ENCODE measurements around the gene CRLF1.
A peak's percentile ranks its signal among the peaks of the same experiment; 100 is the strongest.

The CRLF1 gene

GRCh38 chr19:18577365-18577914 lies 29.2 kb downstream of the CRLF1 start:
- no peak overlapping the region for H3K23ac ChIP-seq (ENCODE audit: low read length)
- H3K27me3 ChIP-seq (ENCODE audit: insufficient read depth, low read length, poor library complexity) = no peaks in the 10 kb centered on the region
- no peak overlapping the region for H3K27ac ChIP-seq (ENCODE audit: low read depth, low read length)
- no peak overlapping the region for H4K8ac ChIP-seq (ENCODE audit: low read depth, low read length)
- H2BK120ac ChIP-seq (ENCODE audit: low read depth, low read length) = no peak overlapping the region
- H3K9ac ChIP-seq (ENCODE audit: low read length) = no peak overlapping the region
- H3K4ac ChIP-seq (ENCODE audit: low read depth, low read length) = no peak overlapping the region
- H3K56ac ChIP-seq (ENCODE audit: low read length) = no peak overlapping the region
- H2AK5ac ChIP-seq (ENCODE audit: low read length) = no peak overlapping the region
- DNase-seq = no peak
- H4K5ac ChIP-seq (ENCODE audit: low read length) = no peak overlapping the region
- no peak overlapping the region for H3K4me2 ChIP-seq (ENCODE audit: low read length)
- H3K79me1 ChIP-seq (ENCODE audit: low read length) = peaks cover 19% of the 10 kb centered on the region
- H3K79me2 ChIP-seq (ENCODE audit: control insufficient read depth, insufficient read depth, low read length) = peaks cover 12% of the 10 kb centered on the region
- peaks cover 21% of the 10 kb centered on the region for H3K36me3 ChIP-seq (ENCODE audit: control insufficient read depth, insufficient read depth, low read length)
- no peak overlapping the region for H3K4me3 ChIP-seq (ENCODE audit: low read length)
- no peak overlapping the region for H3K18ac ChIP-seq (ENCODE audit: low read length)
- peaks cover 4% of the 10 kb centered on the region for H3K4me1 ChIP-seq (ENCODE audit: control insufficient read depth, low read depth, low read length)
- no CpG with 5 or more reads among the region's 21 CpGs for WGBS (ENCODE audit: extremely low coverage, insufficient coverage, low lambda C conversion rate)
- H2BK5ac ChIP-seq (ENCODE audit: low read length) = no peak overlapping the region
- no peak overlapping the region for H2BK15ac ChIP-seq (replicated peaks; ENCODE audit: low read depth)

- DNase-seq = no peak
- Histone ChIP-seq H3K4me1 (ENCODE audit: control insufficient read depth, low read depth, low read length) (peaks cover 4% of the 10 kb centered on the region), H2BK120ac (ENCODE audit: low read depth, low read length) (no peak overlapping the region), H4K5ac (ENCODE audit: low read length) (no peak overlapping the region), H3K27me3 (ENCODE audit: insufficient read depth, low read length, poor library complexity) (no peaks in the 10 kb centered on the region), H4K8ac (ENCODE audit: low read depth, low read length) (no peak overlapping the region), H3K79me1 (ENCODE audit: low read length) (peaks cover 19% of the 10 kb centered on the region), H3K27ac (ENCODE audit: low read depth, low read length) (no peak overlapping the region), H3K4me2 (ENCODE audit: low read length) (no peak overlapping the region), H3K4me3 (ENCODE audit: low read length) (no peak overlapping the region), H3K18ac (ENCODE audit: low read length) (no peak overlapping the region), H2BK5ac (ENCODE audit: low read length) (no peak overlapping the region), H3K79me2 (ENCODE audit: control insufficient read depth, insufficient read depth, low read length) (peaks cover 19% of the 10 kb centered on the region), H3K36me3 (ENCODE audit: control insufficient read depth, insufficient read depth, low read length) (peaks cover 21% of the 10 kb centered on the region), H3K4ac (ENCODE audit: low read depth, low read length) (no peak overlapping the region), H3K9ac (ENCODE audit: low read length) (no peak overlapping the region), H2BK15ac (replicated peaks; ENCODE audit: low read depth) (no peak overlapping the region), H3K56ac (ENCODE audit: low read length) (no peak overlapping the region), H3K23ac (ENCODE audit: low read length) (no peak overlapping the region), H2AK5ac (ENCODE audit: low read length) (no peak overlapping the region)
- WGBS (ENCODE audit: extremely low coverage, insufficient coverage, low lambda C conversion rate) = no CpG with 5 or more reads among the region's 8 CpGs
These were observed 30.2 kb downstream of the CRLF1 start for GRCh38 chr19:18576383-18576782.

- Histone ChIP-seq H3K36me3 (ENCODE audit: control insufficient read depth, insufficient read depth, low read length) (peaks cover 21% of the 10 kb centered on the region), H3K79me1 (ENCODE audit: low read length) (peaks cover 19% of the 10 kb centered on the region)
- WGBS (ENCODE audit: extremely low coverage, insufficient coverage, low lambda C conversion rate) = no CpG with 5 or more reads among the region's 18 CpGs
These were observed 31.8 kb downstream of the CRLF1 start for GRCh38 chr19:18574691-18575291.

GRCh38 chr19:18571564-18572344 lies 34.8 kb downstream of the CRLF1 start, which contains the start of gene UBA52:
Gene UBA52, plus strand, starts transcription at chr19:18571857. Its CDS starts 1,444 bp downstream, at chr19:18573301.
- no peak within 1 kb of the TSS for H2BK120ac ChIP-seq (ENCODE audit: low read depth, low read length)
- peak within 1 kb of the TSS; percentile 95 for H3K4me2 ChIP-seq (ENCODE audit: low read length)
- peaks cover 19% of the 10 kb centered on the region for H3K79me1 ChIP-seq (ENCODE audit: low read length)
- H4K8ac ChIP-seq (ENCODE audit: low read depth, low read length) = no peak within 1 kb of the TSS
- no CpG with 5 or more reads among the region's 75 CpGs for WGBS (ENCODE audit: extremely low coverage, insufficient coverage, low lambda C conversion rate)
- H3K9ac ChIP-seq (ENCODE audit: low read length) = peak within 1 kb of the TSS; percentile 85
- peak within 1 kb of the TSS; percentile 95 for H3K18ac ChIP-seq (ENCODE audit: low read length)
- peak within 1 kb of the TSS; percentile 65 for H3K4me3 ChIP-seq (ENCODE audit: low read length)
- no peak within 1 kb of the TSS for H2AK5ac ChIP-seq (ENCODE audit: low read length)
- H3K23ac ChIP-seq (ENCODE audit: low read length) = no peak within 1 kb of the TSS
- H3K27ac ChIP-seq (ENCODE audit: low read depth, low read length) = peak within 1 kb of the TSS; percentile 58
- peak within 1 kb of the TSS; percentile 43 for H2BK5ac ChIP-seq (ENCODE audit: low read length)
- H4K5ac ChIP-seq (ENCODE audit: low read length) = no peak within 1 kb of the TSS
- peak; percentile 99 for DNase-seq
- H3K4ac ChIP-seq (ENCODE audit: low read depth, low read length) = peak within 1 kb of the TSS; percentile 98
- H3K79me2 ChIP-seq (ENCODE audit: control insufficient read depth, insufficient read depth, low read length) = peaks cover 19% of the 10 kb centered on the region
- no peaks in the 10 kb centered on the region for H3K27me3 ChIP-seq (ENCODE audit: insufficient read depth, low read length, poor library complexity)
- H3K36me3 ChIP-seq (ENCODE audit: control insufficient read depth, insufficient read depth, low read length) = peaks cover 28% of the 10 kb centered on the region
- peak within 1 kb of the TSS; percentile 93 for H3K56ac ChIP-seq (ENCODE audit: low read length)
- H3K4me1 ChIP-seq (ENCODE audit: control insufficient read depth, low read depth, low read length) = peaks cover 4% of the 10 kb centered on the region
- H2BK15ac ChIP-seq (replicated peaks; ENCODE audit: low read depth) = no peak within 1 kb of the TSS

More at GRCh38 chr19:18574691-18575291, 31.8 kb downstream of the CRLF1 start:
- H3K4ac ChIP-seq (ENCODE audit: low read depth, low read length) = no peak overlapping the region
- H2AK5ac ChIP-seq (ENCODE audit: low read length) = no peak overlapping the region
- H4K5ac ChIP-seq (ENCODE audit: low read length) = no peak overlapping the region
- H2BK15ac ChIP-seq (replicated peaks; ENCODE audit: low read depth) = no peak overlapping the region
- H3K4me3 ChIP-seq (ENCODE audit: low read length) = no peak overlapping the region
- no peak overlapping the region for H2BK5ac ChIP-seq (ENCODE audit: low read length)
- no peak overlapping the region for H3K56ac ChIP-seq (ENCODE audit: low read length)
- H3K4me1 ChIP-seq (ENCODE audit: control insufficient read depth, low read depth, low read length) = peaks cover 4% of the 10 kb centered on the region
- no peak overlapping the region for H3K18ac ChIP-seq (ENCODE audit: low read length)
- DNase-seq = no peak
- no peak overlapping the region for H3K23ac ChIP-seq (ENCODE audit: low read length)
- no peak overlapping the region for H3K9ac ChIP-seq (ENCODE audit: low read length)
- H4K8ac ChIP-seq (ENCODE audit: low read depth, low read length) = no peak overlapping the region
- H3K4me2 ChIP-seq (ENCODE audit: low read length) = no peak overlapping the region
- H3K27me3 ChIP-seq (ENCODE audit: insufficient read depth, low read length, poor library complexity) = no peaks in the 10 kb centered on the region
- peaks cover 19% of the 10 kb centered on the region for H3K79me2 ChIP-seq (ENCODE audit: control insufficient read depth, insufficient read depth, low read length)
- no peak overlapping the region for H3K27ac ChIP-seq (ENCODE audit: low read depth, low read length)
- H2BK120ac ChIP-seq (ENCODE audit: low read depth, low read length) = no peak overlapping the region

- H3K18ac ChIP-seq (ENCODE audit: low read length) = no peak overlapping the region
- no peak overlapping the region for H3K27ac ChIP-seq (ENCODE audit: low read depth, low read length)
- H3K79me1 ChIP-seq (ENCODE audit: low read length) = peaks cover 8% of the 10 kb centered on the region
- H3K4me1 ChIP-seq (ENCODE audit: control insufficient read depth, low read depth, low read length) = peaks cover 4% of the 10 kb centered on the region
- no peak overlapping the region for H4K5ac ChIP-seq (ENCODE audit: low read length)
- no peak overlapping the region for H2BK15ac ChIP-seq (replicated peaks; ENCODE audit: low read depth)
- H3K4ac ChIP-seq (ENCODE audit: low read depth, low read length) = no peak overlapping the region
- no peak overlapping the region for H3K56ac ChIP-seq (ENCODE audit: low read length)
- no peak overlapping the region for H3K9ac ChIP-seq (ENCODE audit: low read length)
- H3K4me2 ChIP-seq (ENCODE audit: low read length) = no peak overlapping the region
- H3K27me3 ChIP-seq (ENCODE audit: insufficient read depth, low read length, poor library complexity) = no peaks in the 10 kb centered on the region
- peaks cover 16% of the 10 kb centered on the region for H3K79me2 ChIP-seq (ENCODE audit: control insufficient read depth, insufficient read depth, low read length)
- no peak overlapping the region for H4K8ac ChIP-seq (ENCODE audit: low read depth, low read length)
- DNase-seq = no peak
- no peak overlapping the region for H2BK120ac ChIP-seq (ENCODE audit: low read depth, low read length)
- no CpG with 5 or more reads among the region's 15 CpGs for WGBS (ENCODE audit: extremely low coverage, insufficient coverage, low lambda C conversion rate)
- H3K4me3 ChIP-seq (ENCODE audit: low read length) = no peak overlapping the region
- peaks cover 15% of the 10 kb centered on the region for H3K36me3 ChIP-seq (ENCODE audit: control insufficient read depth, insufficient read depth, low read length)
- no peak overlapping the region for H3K23ac ChIP-seq (ENCODE audit: low read length)
- no peak overlapping the region for H2AK5ac ChIP-seq (ENCODE audit: low read length)
- H2BK5ac ChIP-seq (ENCODE audit: low read length) = no peak overlapping the region
These were observed 38.2 kb downstream of the CRLF1 start for GRCh38 chr19:18568367-18568766.

Measured in mesendoderm (in vitro differentiated cells).